ENCODE results near the gene PRKCA. TPM values are rescaled to one million over a fixed set of nuclear protein-coding genes. Genes with fewer than 3 reads are reported as not detected.

PRKCA gene
- polyA plus RNA-seq, 2 of the 4 experiments (the other 2 are of a cell fraction): 28.8 to 65.0 TPM

DNA sequence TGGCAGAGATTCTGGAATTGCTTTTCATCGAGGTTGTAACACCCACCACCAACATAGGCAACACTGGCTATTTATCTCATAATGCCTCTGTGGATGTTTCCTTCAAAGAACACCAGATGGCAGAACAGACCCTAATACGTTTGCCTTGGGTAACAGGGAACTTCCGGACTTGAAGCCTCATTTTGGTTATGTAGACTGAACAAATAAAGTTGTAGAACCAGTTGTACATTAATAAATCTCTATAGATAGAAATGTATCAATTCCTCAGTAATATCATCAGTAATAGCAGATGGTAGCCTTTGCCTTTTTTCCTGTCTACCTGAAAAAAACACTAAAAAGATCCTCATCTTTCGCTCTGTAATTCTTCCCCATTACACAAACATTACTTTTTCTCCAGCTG, 47.3 kb upstream of the PRKCA start:
- CTCF ChIA-PET: interaction anchor here (0.6 to 4.0 kb wide), 58 partner anchors 10 to 1027 kb away, joined by 3 to 36 read pairs (median 4); no protein-coding TSS in a partner anchor

GRCh38 chr17:66255527-66255971, 46.9 kb upstream of the PRKCA start:
- peak overlapping the region; percentile 25; the same call in 1 of the 3 replicates for H3K4me2 ChIP-seq
- FAIRE-seq (peak; percentile 51), DNase-seq (ENCODE audit: low read depth in 1 of 2, low spot score in 1 of 2) (no peak), ATAC-seq (peak in 1 of 2 experiments; percentile 37; a peak in 1 of 6 replicates)
- ChIA-PET POLR2A (no interaction called here), CTCF (interaction anchor here (0.6 to 4.0 kb wide), 42 partner anchors 10 to 645 kb away, joined by 3 to 36 read pairs (median 5); no protein-coding TSS in a partner anchor)
- H3K9me3 ChIP-seq: no peaks in the 10 kb centered on the region
- H3K4me3 ChIP-seq: no peak overlapping the region
- peaks cover 8% of the 10 kb centered on the region; the same call in 2 of the 3 replicates for H3K4me1 ChIP-seq
- peak overlapping the region; percentile 41 to 56; a peak in 5 of 6 replicates for H3K27ac ChIP-seq
- TF ChIP-seq RARB (CRISPR knock-in tag; IDR thresholded peaks at IDR 0.05) (no peak), RFX5 (IDR thresholded peaks at IDR 0.05) (no peak), JUN (IDR thresholded peaks at IDR 0.05) (no peak), REST (IDR thresholded peaks at IDR 0.05) (no peak), ZNF302 (CRISPR knock-in tag; IDR thresholded peaks at IDR 0.05) (no peak), NR3C1 (IDR thresholded peaks at IDR 0.05) (no peak)
- WGBS (ENCODE audit: missing lambda C conversion rate): 75% methylated on average over 3 of the region's 3 CpGs

More for the DNA sequence above, 47.3 kb upstream of the PRKCA start:
- H3K9me3 ChIP-seq: no peaks in the 10 kb centered on the region
- H3K4me1 ChIP-seq: peaks cover 8% of the 10 kb centered on the region; the same call in 2 of the 3 replicates
- peak; percentile 98 for FAIRE-seq
- TF ChIP-seq GATA3 (IDR thresholded peaks at IDR 0.05; ENCODE audit: borderline replicate concordance): no peak
- no peak for TF ChIP-seq ATOH8 (CRISPR knock-in tag; IDR thresholded peaks at IDR 0.05; ENCODE audit: low read depth)
- TF ChIP-seq MAFK (IDR thresholded peaks at IDR 0.05; ENCODE audit: partially characterized antibody): no peak
- TF ChIP-seq RAD21 (conservative IDR thresholded peaks at IDR 0.05 in 1 of 2, IDR thresholded peaks at IDR 0.05 in 1 of 2): peak; percentile 99 to 100
- TF ChIP-seq SREBF2 (IDR thresholded peaks at IDR 0.05): no peak
- TF ChIP-seq HOXA7 (CRISPR knock-in tag; IDR thresholded peaks at IDR 0.05): no peak
- no peak for TF ChIP-seq FOSL2 (IDR thresholded peaks at IDR 0.05)
- peak; percentile 20; the same call in 1 of the 2 replicates for TF ChIP-seq FOSL2 (CRISPR knock-in tag; IDR thresholded peaks at IDR 0.05)
- TF ChIP-seq EHF (CRISPR knock-in tag; IDR thresholded peaks at IDR 0.05): no peak
- TF ChIP-seq SMC3 (IDR thresholded peaks at IDR 0.05): peak; percentile 100
- no peak for TF ChIP-seq ZSCAN20 (CRISPR knock-in tag; IDR thresholded peaks at IDR 0.05)
- TF ChIP-seq NFE2L2 (conservative IDR thresholded peaks at IDR 0.05; ENCODE audit: low read length): no peak
- TF ChIP-seq HOXB13 (CRISPR knock-in tag; IDR thresholded peaks at IDR 0.05; ENCODE audit: low read depth): no peak
- no peak for TF ChIP-seq KDM1A (IDR thresholded peaks at IDR 0.05; ENCODE audit: low read depth)
- TF ChIP-seq CHD2 (IDR thresholded peaks at IDR 0.05; ENCODE audit: low read length, partially characterized antibody): no peak
- no peak for TF ChIP-seq NPAS2 (CRISPR knock-in tag; IDR thresholded peaks at IDR 0.05; ENCODE audit: borderline replicate concordance)
- TF ChIP-seq TP53 (CRISPR knock-in tag; IDR thresholded peaks at IDR 0.05): no peak
- no peak for TF ChIP-seq POLR2A (IDR thresholded peaks at IDR 0.05; ENCODE audit: low read length)
- TF ChIP-seq, protein P1, sequence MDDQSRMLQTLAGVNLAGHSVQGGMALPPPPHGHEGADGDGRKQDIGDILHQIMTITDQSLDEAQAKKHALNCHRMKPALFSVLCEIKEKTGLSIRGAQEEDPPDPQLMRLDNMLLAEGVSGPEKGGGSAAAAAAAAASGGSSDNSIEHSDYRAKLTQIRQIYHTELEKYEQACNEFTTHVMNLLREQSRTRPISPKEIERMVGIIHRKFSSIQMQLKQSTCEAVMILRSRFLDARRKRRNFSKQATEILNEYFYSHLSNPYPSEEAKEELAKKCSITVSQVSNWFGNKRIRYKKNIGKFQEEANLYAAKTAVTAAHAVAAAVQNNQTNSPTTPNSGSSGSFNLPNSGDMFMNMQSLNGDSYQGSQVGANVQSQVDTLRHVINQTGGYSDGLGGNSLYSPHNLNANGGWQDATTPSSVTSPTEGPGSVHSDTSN (IDR thresholded peaks at IDR 0.05): no peak
- TF ChIP-seq CTCF (IDR thresholded peaks at IDR 0.05): peak; percentile 98
- no peak overlapping the region for H3K4me3 ChIP-seq
- peak in 1 of 2 experiments; percentile 88 for DNase-seq (ENCODE audit: low read depth in 1 of 2, low spot score in 1 of 2)
- peak overlapping the region; percentile 25; the same call in 1 of the 3 replicates for H3K4me2 ChIP-seq
- peak; percentile 94 to 96 for ATAC-seq
- 25% methylated on average over 4 of the region's 4 CpGs for WGBS (ENCODE audit: missing lambda C conversion rate)
- POLR2A ChIA-PET: no interaction called here
- peak overlapping the region; percentile 41 to 56; a peak in 3 of 6 replicates for H3K27ac ChIP-seq
